ENCODE data around the gene LMTK3.

Gene LMTK3

DNA sequence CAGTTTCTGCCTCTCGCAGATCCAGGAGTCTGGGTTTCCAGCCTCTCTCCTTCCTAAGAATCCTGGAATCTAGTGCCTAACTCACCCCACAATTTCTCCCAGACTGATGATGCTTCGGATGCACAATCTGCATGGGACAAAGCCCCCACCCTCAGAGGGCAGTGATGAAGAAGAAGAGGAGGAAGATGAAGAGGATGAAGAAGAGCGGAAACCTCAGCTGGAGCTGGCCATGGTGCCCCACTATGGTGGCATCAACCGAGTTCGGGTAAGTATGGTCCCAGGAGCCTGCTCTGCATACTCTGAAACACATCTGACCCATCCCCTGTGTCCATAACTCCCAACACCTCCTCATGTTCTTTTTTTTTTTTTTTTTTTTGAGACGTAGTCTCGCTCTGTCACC, 65.1 kb downstream of the LMTK3 start:
- no peak for DNase-seq (ENCODE audit: low read depth in 2 of 2)

DNA sequence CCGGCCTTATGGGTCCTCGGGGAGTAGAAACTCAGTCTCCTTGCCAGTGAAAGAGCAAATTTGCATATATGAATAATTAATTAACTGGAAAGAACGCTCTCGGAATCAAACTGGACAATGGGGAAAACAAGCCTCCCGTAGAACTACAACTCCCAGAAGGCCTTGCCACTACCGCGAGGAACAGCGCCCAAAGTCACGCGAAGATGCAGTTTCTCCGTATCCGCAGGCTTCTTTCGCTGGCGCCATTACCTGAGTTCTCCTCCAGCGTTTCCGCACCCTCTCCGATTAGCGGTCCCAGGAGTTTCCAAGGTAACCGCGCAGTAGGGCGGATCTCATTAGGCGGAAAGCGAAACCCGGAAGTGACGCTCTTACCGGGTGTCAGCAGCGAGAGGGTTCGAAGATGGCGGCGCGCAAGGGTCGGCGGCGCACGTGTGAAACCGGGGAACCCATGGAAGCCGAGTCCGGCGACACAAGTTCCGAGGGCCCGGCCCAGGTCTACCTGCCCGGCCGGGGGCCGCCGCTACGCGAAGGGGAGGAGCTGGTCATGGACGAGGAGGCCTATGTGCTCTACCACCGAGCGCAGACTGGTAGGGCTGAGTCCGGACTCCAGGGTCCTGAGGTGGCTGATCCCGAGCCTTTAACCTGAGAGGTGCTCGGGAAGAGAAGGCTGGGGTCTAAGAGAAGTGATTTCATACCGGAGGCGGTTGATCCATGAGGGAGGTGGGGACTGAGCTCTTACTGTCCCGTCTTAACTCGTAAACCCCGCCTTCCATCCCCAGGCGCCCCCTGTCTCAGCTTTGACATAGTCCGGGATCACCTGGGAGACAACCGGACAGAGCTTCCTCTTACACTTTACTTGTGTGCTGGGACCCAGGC, 65.8 kb downstream of the LMTK3 start, which contains the start of gene GRWD1:
Gene GRWD1, plus strand, starts transcription at position 378 of the 876 bp plus-strand sequence. Its CDS starts 23 bp downstream, at position 401.
- peak; percentile 82 to 91 for DNase-seq (ENCODE audit: low read depth in 2 of 2)

DNA sequence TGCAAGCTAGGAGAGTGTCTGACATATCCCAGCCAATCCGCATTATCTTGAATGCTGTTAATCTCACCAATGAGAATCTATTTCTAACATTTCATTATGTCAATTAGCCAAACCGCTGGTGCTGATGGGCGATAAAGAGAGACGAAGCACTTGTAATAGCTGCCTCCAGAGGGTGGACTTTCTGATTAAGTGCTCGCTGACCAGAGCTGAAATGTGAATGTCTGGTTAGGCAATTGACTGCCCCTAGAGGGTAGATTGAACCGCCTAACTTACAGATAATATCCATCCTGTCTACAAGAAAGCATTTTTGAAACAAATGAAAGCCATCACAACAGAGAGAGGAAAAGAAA, 66.4 kb downstream of the LMTK3 start:
- DNase-seq (ENCODE audit: low read depth in 2 of 2), result no peak

DNA sequence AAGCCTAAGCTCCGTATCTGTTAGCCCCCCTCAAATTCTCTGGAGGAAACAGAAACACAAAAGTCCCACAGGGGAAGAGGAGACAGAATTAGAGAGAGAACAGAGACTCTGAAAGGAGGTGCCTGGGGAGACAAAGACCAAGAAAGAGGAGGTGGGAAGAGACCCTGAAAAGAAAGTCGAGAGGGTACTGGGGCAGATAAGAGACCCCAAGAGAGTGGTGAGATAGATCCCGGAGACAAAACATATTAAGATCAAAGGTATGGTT, 66.8 kb downstream of the LMTK3 start:
- DNase-seq (ENCODE audit: low read depth in 2 of 2), result no peak

DNA sequence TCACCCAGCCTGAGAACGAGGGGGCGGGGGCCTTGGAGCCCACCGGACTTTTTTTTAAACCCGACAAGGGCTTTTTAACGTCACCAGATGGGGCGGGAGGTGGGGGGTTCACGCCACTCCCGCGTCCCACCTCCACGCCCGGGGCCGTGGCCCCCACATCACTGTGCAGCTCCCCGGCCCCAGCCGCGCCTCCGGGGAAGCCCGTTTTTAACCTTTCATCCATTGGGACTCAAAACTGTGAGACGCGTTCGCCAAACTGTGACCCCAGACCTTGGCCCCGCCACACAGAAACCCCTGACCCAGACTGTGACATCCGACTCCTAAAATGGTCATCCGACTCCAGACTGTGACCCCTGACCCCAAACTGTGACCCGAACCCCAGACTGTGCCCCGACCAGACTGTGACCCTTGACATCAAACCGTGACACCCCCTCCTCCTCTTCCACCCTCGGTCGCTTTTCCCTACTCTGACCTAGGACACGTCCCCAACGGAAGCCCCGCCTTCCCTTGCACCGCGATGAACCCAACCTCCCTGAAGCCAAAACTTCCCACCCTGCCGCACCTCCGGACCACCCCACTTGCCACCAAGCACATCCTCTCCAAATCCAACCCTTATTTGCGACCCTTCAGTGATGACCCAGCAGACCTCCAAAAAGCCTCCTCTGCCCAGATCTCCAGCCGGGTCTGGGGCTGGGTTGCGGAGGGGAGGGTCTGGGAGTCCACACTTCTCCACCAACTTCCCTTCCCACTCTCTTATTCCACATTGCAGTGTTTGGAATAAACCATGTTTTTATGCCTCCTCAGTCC, 67.3 kb downstream of the LMTK3 start:
- DNase-seq (ENCODE audit: low read depth in 2 of 2), result no peak

DNA sequence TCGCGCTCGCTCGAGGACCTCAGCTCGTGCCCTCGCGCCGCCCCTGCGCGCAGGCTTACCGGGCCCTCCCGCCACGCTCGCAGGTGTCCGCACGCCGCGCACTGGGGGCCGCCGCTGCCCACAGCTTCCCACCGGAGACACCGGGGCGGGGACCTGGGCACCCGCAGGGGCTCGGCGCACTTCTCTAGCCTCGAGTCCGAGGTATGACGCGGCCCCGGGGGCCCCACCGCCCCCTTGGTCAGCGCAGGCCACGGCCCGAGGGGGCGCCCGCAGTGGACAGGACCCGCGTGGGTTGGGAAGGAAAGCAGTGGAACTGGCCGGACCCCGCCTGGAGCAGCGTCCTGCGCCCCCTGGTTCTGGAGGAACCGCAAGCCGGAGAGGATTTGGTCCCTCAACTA, 67.9 kb downstream of the LMTK3 start:
- DNase-seq (ENCODE audit: low read depth in 2 of 2), result no peak

DNA sequence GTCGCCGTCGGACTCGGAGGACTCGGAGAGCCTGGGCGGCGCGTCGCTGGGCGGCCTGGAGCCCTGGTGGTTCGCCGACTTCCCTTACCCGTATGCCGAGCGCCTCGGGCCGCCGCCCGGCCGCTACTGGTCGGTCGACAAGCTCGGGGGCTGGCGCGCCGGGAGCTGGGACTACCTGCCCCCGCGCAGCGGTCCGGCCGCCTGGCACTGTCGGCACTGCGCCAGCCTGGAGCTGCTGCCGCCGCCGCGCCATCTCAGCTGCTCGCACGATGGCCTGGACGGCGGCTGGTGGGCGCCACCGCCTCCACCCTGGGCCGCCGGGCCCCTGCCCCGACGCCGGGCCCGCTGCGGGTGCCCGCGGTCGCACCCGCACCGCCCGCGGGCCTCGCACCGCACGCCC, 68.4 kb downstream of the LMTK3 start:
- no peak for DNase-seq (ENCODE audit: low read depth in 2 of 2)

DNA sequence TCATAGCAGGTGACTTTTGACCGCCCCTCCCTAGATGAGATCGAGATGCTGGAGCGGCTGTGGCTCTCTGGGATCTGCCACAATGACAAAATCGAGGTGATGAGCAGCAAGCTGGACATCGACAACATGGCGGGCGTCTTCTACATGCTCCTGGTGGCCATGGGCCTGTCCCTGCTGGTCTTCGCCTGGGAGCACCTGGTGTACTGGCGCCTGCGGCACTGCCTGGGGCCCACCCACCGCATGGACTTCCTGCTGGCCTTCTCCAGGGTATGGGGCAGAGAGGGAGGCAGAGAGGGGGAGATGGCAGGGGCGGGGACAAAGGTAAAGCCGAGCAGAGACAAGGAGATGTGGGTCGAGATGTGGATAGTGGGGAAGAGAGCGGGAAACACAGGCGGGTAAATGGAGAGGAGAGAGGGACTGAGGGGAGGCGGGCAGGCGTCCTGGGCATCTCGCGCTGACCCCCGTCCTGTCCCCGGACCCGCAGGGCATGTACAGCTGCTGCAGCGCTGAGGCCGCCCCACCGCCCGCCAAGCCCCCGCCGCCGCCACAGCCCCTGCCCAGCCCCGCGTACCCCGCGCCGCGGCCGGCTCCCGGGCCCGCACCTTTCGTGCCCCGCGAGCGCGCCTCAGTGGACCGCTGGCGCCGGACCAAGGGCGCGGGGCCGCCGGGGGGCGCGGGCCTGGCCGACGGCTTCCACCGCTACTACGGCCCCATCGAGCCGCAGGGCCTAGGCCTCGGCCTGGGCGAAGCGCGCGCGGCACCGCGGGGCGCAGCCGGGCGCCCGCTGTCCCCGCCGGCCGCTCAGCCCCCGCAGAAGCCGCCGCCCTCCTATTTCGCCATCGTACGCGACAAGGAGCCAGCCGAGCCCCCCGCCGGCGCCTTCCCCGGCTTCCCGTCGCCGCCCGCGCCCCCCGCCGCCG, 69.3 kb downstream of the LMTK3 start:
- no peak for DNase-seq (ENCODE audit: low read depth in 2 of 2)

DNA sequence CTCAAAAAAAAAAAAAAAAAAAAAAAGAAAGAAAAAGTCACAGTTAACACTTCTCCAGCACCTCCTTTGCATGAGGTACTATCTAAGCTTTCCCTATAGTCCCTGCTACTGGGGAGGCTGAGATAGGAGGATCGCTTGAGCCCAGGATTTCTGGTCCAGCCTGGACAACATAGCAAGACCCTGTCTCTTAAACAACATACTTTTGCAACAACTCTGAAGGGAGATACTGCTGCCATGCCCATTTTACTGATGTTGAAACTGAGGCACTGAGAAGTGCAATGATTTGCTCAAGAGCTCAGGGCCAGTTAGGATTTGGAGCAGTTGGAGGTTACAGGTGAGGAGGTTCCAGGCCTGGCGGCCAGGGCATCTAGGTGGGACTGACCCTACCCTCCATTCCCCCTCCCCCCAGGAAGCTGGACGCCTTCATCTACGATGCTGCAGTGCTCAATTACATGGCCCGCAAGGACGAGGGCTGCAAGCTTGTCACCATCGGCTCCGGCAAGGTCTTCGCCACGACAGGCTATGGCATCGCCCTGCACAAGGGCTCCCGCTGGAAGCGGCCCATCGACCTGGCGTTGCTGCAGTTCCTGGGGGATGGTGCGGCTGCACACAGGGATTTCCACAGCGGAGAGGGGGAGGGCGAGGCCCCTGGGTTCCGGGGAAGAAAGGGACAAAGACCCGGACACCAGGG, 70.1 kb downstream of the LMTK3 start:
- no peak for DNase-seq (ENCODE audit: low read depth in 2 of 2)

DNA sequence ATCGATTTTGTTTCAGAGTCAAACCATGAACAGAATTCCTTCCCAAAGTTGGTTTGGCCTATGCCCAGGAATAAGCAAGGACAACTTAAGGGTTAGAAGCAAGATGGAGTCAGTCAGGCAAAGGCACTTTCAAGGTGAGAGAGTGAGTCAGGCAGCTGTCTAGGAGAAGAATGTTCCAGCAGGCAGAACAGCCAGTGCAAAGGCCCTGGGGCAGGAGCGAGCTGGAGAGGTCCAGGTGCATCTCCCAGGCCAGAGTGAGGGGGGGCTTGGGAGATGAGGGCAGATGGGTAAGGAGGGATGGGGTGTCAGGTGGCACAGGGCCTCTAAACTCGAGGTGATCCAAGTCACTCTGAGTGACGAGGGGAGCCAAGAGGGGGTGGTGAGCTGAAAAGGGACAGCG, 75.0 kb downstream of the LMTK3 start:
- DNase-seq (ENCODE audit: low read depth in 2 of 2), result no peak

Measured in stimulated activated CD4-positive, alpha-beta T cell treated with anti-CD3 and anti-CD28 coated beads, Interleukin-4, amount 100 ng/mL, for 48 hours (primary cell).